Gastroesophageal sphincter (tissue), 4 donors: ENCODE measurements around the gene KRR1. TPM values are rescaled to one million over a fixed set of nuclear protein-coding genes. Genes with fewer than 3 reads are reported as not detected.

Experiments used
- ATAC-seq: fragments of 150-250 bp; one replicate; pipeline ENCODE4 v1.9.1; 2016; ENCODE audit warnings: mild to moderate bottlenecking, moderate library complexity
- H3K27ac ChIP-seq, 4 donors: fragments of 200-600 bp; sonication (generic) in 3 of 4; 1 replicate in 3 of 4; 2 replicates in 1 of 4; pipeline ENCODE4 v1.5.1; 2016 to 2019
- H3K27me3 ChIP-seq: fragments of 200-600 bp; sonication (generic); one replicate; pipeline ENCODE4 v1.5.1; 2019
- H3K36me3 ChIP-seq, 2 donors: fragments of 200-600 bp; sonication (generic); one replicate each; pipeline ENCODE4 v1.5.1; 2019; ENCODE audit warnings: control low read depth in 1 of 2
- H3K4me1 ChIP-seq, 3 donors: fragments of 200-600 bp; sonication (generic); 1 replicate in 2 of 3; 2 replicates in 1 of 3; pipeline ENCODE4 v1.5.1; 2016 to 2019; ENCODE audit warnings: control low read depth in 2 of 3
- H3K4me3 ChIP-seq, 2 donors: fragments of 200-600 bp; sonication (generic); one replicate each; pipeline ENCODE4 v1.5.1; 2019; ENCODE audit warnings: mild to moderate bottlenecking in 1 of 2, moderate library complexity in 1 of 2
- H3K9me3 ChIP-seq, 3 donors: fragments of 200-600 bp; sonication (generic); one replicate each; pipeline ENCODE4 v1.5.1; 2017 to 2019; ENCODE audit warnings: control low read depth in 2 of 3
- CTCF ChIP-seq, 4 experiments: fragments of 200-600 bp in 2 of 4; fragments of 450-650 bp in 2 of 4; sonication (generic) in 1 of 4; IDR thresholded peaks; one replicate each; pipeline ENCODE4 v1.5.1; 2017 to 2019; ENCODE audit warnings: antibody characterized with exemption in 4 of 4, mild to moderate bottlenecking in 2 of 4, moderate library complexity in 2 of 4
- EP300 ChIP-seq: sonication (generic); formaldehyde crosslinking; IDR thresholded peaks from one replicate; pipeline ENCODE4 v1.6.1; 2017; ENCODE audit warnings: antibody characterized with exemption, mild to moderate bottlenecking
- POLR2A ChIP-seq, 2 donors: fragments of 450-650 bp; IDR thresholded peaks; one replicate each; pipeline ENCODE4 v1.6.1; 2017; ENCODE audit warnings: antibody characterized with exemption in 2 of 2, mild to moderate bottlenecking in 2 of 2, moderate library complexity in 1 of 2
- POLR2AphosphoS5 ChIP-seq: sonication (generic); formaldehyde crosslinking; IDR thresholded peaks from one replicate; pipeline ENCODE4 v1.6.1; 2017; ENCODE audit warnings: antibody characterized with exemption
- WGBS, 2 donors: methylation state at CpG; one replicate each; pipeline ENCODE4 v1.1.5; 2018; ENCODE audit warnings: low coverage in 1 of 2; 5-methylcytosine and 5-hydroxymethylcytosine counted together
- total RNA-seq, 4 donors: library from RNA; depleted of rRNA; stranded (reverse); fragments of >200 nt; gene quantifications; one replicate each; pipeline ENCODE4 v1.1.0, GENCODE V29; 2016

Gene KRR1
- total RNA-seq, 4 donors from 2014 or later = 33.0 to 46.2 (median 36.6) TPM

- H3K36me3 ChIP-seq = no peaks in the 10 kb centered on the region
- H3K4me1 ChIP-seq = no peaks in the 10 kb centered on the region
- H3K9me3 ChIP-seq = no peaks in the 10 kb centered on the region
- H3K27me3 ChIP-seq = no peaks in the 10 kb centered on the region
- ATAC-seq = no peak
- no peak overlapping the region for H3K27ac ChIP-seq
- TF ChIP-seq CTCF (IDR thresholded peaks at IDR 0.05) = no peak
- no peak for TF ChIP-seq POLR2AphosphoS5
- WGBS, 2 donors = 83 to 85% methylated on average over 2 of the region's 2 CpGs
- no peak overlapping the region for H3K4me3 ChIP-seq
Measured at GRCh38 chr12:75539889-75540288, 28.5 kb upstream of the KRR1 start.

- TF ChIP-seq EP300 (no peak), POLR2A (IDR thresholded peaks at IDR 0.05) (no peak), POLR2AphosphoS5 (no peak), CTCF (IDR thresholded peaks at IDR 0.05) (no peak)
- Histone ChIP-seq H3K9me3 (no peaks in the 10 kb centered on the region), H3K27me3 (no peaks in the 10 kb centered on the region), H3K36me3 (no peaks in the 10 kb centered on the region), H3K4me3 (no peak overlapping the region), H3K4me1 (no peaks in the 10 kb centered on the region), H3K27ac (no peak overlapping the region)
- 76 to 82% methylated on average over 2 of the region's 2 CpGs for WGBS, 2 donors
- ATAC-seq = no peak
Measured at GRCh38 chr12:75533239-75533638, 21.8 kb upstream of the KRR1 start.

GRCh38 chr12:75529826-75530225 is 18.4 kb upstream of the KRR1 start:
- ATAC-seq = no peak
- Histone ChIP-seq H3K4me1 (no peaks in the 10 kb centered on the region), H3K27me3 (no peaks in the 10 kb centered on the region), H3K36me3 (no peaks in the 10 kb centered on the region), H3K9me3 (no peaks in the 10 kb centered on the region), H3K4me3 (no peak overlapping the region), H3K27ac (no peak overlapping the region)
- WGBS, 2 donors = 82 to 86% methylated on average over 1 of the region's 1 CpG
- TF ChIP-seq EP300 = no peak
- no peak for TF ChIP-seq POLR2AphosphoS5
- no peak for TF ChIP-seq CTCF (IDR thresholded peaks at IDR 0.05)

GRCh38 chr12:75529316-75529715 is 17.9 kb upstream of the KRR1 start:
- WGBS, 2 donors = 91 to 93% methylated on average over 1 of the region's 1 CpG
- Histone ChIP-seq H3K36me3 (no peaks in the 10 kb centered on the region), H3K27ac (no peak overlapping the region), H3K4me1 (no peaks in the 10 kb centered on the region), H3K27me3 (no peaks in the 10 kb centered on the region), H3K4me3 (no peak overlapping the region), H3K9me3 (no peaks in the 10 kb centered on the region)
- no peak for ATAC-seq
- no peak for TF ChIP-seq POLR2AphosphoS5

- ATAC-seq = no peak
- 67 to 83% methylated on average over 1 of the region's 2 CpGs for WGBS, 2 donors
Measured at GRCh38 chr12:75528692-75529091, 17.3 kb upstream of the KRR1 start.

More at GRCh38 chr12:75528692-75529091, 17.3 kb upstream of the KRR1 start:
- Histone ChIP-seq H3K36me3 (no peaks in the 10 kb centered on the region), H3K4me3 (no peak overlapping the region), H3K9me3 (no peaks in the 10 kb centered on the region), H3K27me3 (no peaks in the 10 kb centered on the region), H3K27ac (no peak overlapping the region), H3K4me1 (no peaks in the 10 kb centered on the region)
- TF ChIP-seq POLR2A (IDR thresholded peaks at IDR 0.05) (no peak), CTCF (IDR thresholded peaks at IDR 0.05) (no peak), POLR2AphosphoS5 (no peak), EP300 (no peak)
